WTC11 (cell line): Measurements from ENCODE around the gene LYVE1. TPM values are rescaled to one million over a fixed set of nuclear protein-coding genes. Genes with fewer than 3 reads are reported as not detected.

Experiments used
- ATAC-seq: fragments of 200-7000 bp; cut with Tn5 transposase; 2 replicates; pipeline ENCODE4 v1.10.0; 2021; ENCODE audit warnings: mild to moderate bottlenecking, moderate library complexity
- CTCF ChIA-PET: fragments of 300-600 bp; sonication (Branson Sonifier 250); formaldehyde crosslinking; loops from one replicate; lab custom pipeline; 2021; ENCODE audit warnings: antibody characterized with exemption; lab: Charles Lee
- POLR2A ChIA-PET: fragments of 350-600 bp; sonication (Branson Sonifier 250); formaldehyde crosslinking; loops from one replicate; lab custom pipeline; 2021; ENCODE audit warnings: antibody characterized with exemption; lab: Charles Lee
- DNase-seq: peaks from one replicate; pipeline ENCODE4 v3.0.0; 2021; ENCODE audit warnings: low spot score
- H3K27ac Mint-ChIP-seq: 2 replicates; pipeline ENCODE4 v1.8.0; 2021; ENCODE audit warnings: mixed read lengths
- H3K27me3 Mint-ChIP-seq: 2 replicates; pipeline ENCODE4 v1.8.0; 2021; ENCODE audit warnings: low read depth, mild to moderate bottlenecking, moderate library complexity, mixed read lengths
- H3K36me3 Mint-ChIP-seq: 2 replicates; pipeline ENCODE4 v1.8.0; 2021; ENCODE audit warnings: mixed read lengths
- H3K4me1 Mint-ChIP-seq: 2 replicates; pipeline ENCODE4 v1.8.0; 2022; ENCODE audit warnings: mixed read lengths
- H3K4me3 Mint-ChIP-seq: 2 replicates; pipeline ENCODE4 v1.8.0; 2021; ENCODE audit warnings: mild to moderate bottlenecking, moderate library complexity, mixed read lengths
- H3K9me3 Mint-ChIP-seq: 2 replicates; pipeline ENCODE4 v1.8.0; 2021; ENCODE audit warnings: mixed read lengths
- CREM ChIP-seq: sonication (generic); formaldehyde crosslinking; IDR thresholded peaks from 2 replicates; pipeline ENCODE4 v1.8.1; 2022; ENCODE audit warnings: mild to moderate bottlenecking, missing genetic modification reagents, moderate library complexity
- GRHL2 ChIP-seq: fragments of 250-450 bp; sonication (Bioruptor Pico); IDR thresholded peaks from 2 replicates; pipeline ENCODE4 v1.8.0; 2022; ENCODE audit warnings: mild to moderate bottlenecking, moderate library complexity; ENCODE audit not compliant: insufficient replicate concordance, severe bottlenecking
- NFYB ChIP-seq: sonication (generic); formaldehyde crosslinking; conservative IDR thresholded peaks from 2 replicates; pipeline ENCODE4 v1.8.0; 2022; ENCODE audit warnings: low read depth, missing genetic modification reagents
- RORB ChIP-seq: fragments of 250-450 bp; sonication (Bioruptor Pico); IDR thresholded peaks from 2 replicates; pipeline ENCODE4 v1.9.0; 2021; ENCODE audit warnings: mild to moderate bottlenecking
- TCF7 ChIP-seq: sonication (generic); formaldehyde crosslinking; IDR thresholded peaks from 2 replicates; pipeline ENCODE4 v1.8.0; 2022; ENCODE audit warnings: mild to moderate bottlenecking, low read depth, missing genetic modification reagents, moderate library complexity
- ZNF317 ChIP-seq: sonication (generic); formaldehyde crosslinking; IDR thresholded peaks from 2 replicates; pipeline ENCODE4 v1.8.1; 2023; ENCODE audit warnings: low read depth, mild to moderate bottlenecking, moderate library complexity, missing genetic modification reagents, borderline replicate concordance
- total RNA-seq: library from RNA; stranded (reverse); gene quantifications from 3 replicates; pipeline ENCODE4 v1.2.3, GENCODE V29; 2021
- TF ChIP-seq, protein P1 (sequence below): sonication (generic); formaldehyde crosslinking; IDR thresholded peaks from 2 replicates; pipeline ENCODE4 v1.8.0; 2022; ENCODE audit warnings: mild to moderate bottlenecking, missing genetic modification reagents
- TF ChIP-seq, protein P2 (sequence below): sonication (generic); formaldehyde crosslinking; IDR thresholded peaks from 2 replicates; pipeline ENCODE4 v1.8.0; 2022; ENCODE audit warnings: mild to moderate bottlenecking, missing genetic modification reagents
- TF ChIP-seq, protein P3 (sequence below): sonication (generic); formaldehyde crosslinking; IDR thresholded peaks from 2 replicates; pipeline ENCODE4 v1.8.1; 2023; ENCODE audit warnings: mild to moderate bottlenecking, moderate library complexity, missing genetic modification reagents
- TF ChIP-seq, protein P4 (sequence below): fragments of 250-450 bp; sonication (Bioruptor Pico); IDR thresholded peaks from 2 replicates; pipeline ENCODE4 v1.9.0; 2021; ENCODE audit warnings: mild to moderate bottlenecking
- TF ChIP-seq, protein P5 (sequence below): sonication (generic); formaldehyde crosslinking; IDR thresholded peaks from 2 replicates; pipeline ENCODE4 v1.8.1; 2022; ENCODE audit warnings: mild to moderate bottlenecking, missing genetic modification reagents, moderate library complexity, borderline replicate concordance
- TF ChIP-seq, protein P6 (sequence below): sonication (generic); formaldehyde crosslinking; IDR thresholded peaks from 2 replicates; pipeline ENCODE4 v1.8.1; 2022; ENCODE audit warnings: low read depth, mild to moderate bottlenecking, moderate library complexity, missing genetic modification reagents, borderline replicate concordance

Gene LYVE1
- total RNA-seq, 1 experiment from 2014 or later = 0.24 TPM

DNA sequence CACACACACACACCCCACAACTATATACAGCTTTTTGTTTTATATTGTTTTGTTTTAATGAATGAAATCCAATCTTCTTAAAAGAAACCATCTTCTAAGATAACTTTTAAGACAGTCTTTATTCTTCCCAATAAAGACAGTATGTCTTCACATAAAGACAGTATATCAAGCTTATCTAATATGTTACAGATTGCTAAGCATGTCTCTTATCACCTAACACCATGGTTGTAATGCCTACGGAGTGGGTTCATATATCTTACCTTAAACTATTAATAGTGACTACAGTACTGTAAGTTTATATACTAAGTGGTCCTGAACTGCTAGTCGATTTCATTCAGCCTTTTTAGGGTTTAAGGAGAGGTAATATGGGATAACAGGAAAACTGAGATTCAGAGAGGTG is 35.9 kb downstream of the LYVE1 start:
- no peaks in the 10 kb centered on the region for H3K4me1 Mint-ChIP-seq
- TF ChIP-seq GRHL2 (CRISPR knock-in tag) (no peak), NFYB (CRISPR knock-in tag) (no peak)
- TF ChIP-seq, protein P1, sequence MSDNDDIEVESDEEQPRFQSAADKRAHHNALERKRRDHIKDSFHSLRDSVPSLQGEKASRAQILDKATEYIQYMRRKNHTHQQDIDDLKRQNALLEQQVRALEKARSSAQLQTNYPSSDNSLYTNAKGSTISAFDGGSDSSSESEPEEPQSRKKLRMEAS (CRISPR knock-in tag) = no peak
- no peaks in the 10 kb centered on the region for H3K27me3 Mint-ChIP-seq
- H3K27ac Mint-ChIP-seq = no peak overlapping the region
- H3K4me3 Mint-ChIP-seq = no peak overlapping the region
- POLR2A ChIA-PET = interaction anchor here (0.7 kb wide), 1 partner anchor 58 kb away, joined by 4 read pairs; no protein-coding TSS in a partner anchor
- ATAC-seq (no peak), DNase-seq (no peak)
- peaks cover 7% of the 10 kb centered on the region; the same call in 1 of the 2 replicates for H3K36me3 Mint-ChIP-seq
- H3K9me3 Mint-ChIP-seq = no peaks in the 10 kb centered on the region
- CTCF ChIA-PET = interaction anchor here (1.7 kb wide), 1 partner anchor 8 kb away, joined by 4 read pairs; the partner anchor contains the start of gene RNF141

DNA sequence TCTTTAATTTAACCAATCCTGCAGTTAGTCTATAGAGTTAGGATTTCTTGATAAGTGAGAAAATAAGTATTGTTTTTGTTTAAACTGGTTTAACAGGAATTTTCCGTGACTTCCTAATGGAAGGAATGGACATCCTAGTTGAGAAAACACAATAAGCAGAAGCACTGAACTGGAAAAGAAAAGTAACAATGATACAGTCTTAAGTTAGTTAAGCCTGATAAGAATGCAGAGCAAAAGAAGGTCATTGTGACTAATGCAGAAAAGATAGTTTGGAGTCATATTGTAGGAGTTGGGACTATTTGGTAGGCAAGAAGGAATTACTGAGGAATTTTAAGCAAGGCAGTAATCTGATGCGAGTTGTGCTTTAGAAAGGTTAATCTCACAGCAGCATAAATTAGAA is 39.2 kb downstream of the LYVE1 start:
- H3K9me3 Mint-ChIP-seq = no peaks in the 10 kb centered on the region
- ChIA-PET POLR2A (no interaction called here), CTCF (no interaction called here)
- H3K36me3 Mint-ChIP-seq = peaks cover 9% of the 10 kb centered on the region
- TF ChIP-seq, protein P2, sequence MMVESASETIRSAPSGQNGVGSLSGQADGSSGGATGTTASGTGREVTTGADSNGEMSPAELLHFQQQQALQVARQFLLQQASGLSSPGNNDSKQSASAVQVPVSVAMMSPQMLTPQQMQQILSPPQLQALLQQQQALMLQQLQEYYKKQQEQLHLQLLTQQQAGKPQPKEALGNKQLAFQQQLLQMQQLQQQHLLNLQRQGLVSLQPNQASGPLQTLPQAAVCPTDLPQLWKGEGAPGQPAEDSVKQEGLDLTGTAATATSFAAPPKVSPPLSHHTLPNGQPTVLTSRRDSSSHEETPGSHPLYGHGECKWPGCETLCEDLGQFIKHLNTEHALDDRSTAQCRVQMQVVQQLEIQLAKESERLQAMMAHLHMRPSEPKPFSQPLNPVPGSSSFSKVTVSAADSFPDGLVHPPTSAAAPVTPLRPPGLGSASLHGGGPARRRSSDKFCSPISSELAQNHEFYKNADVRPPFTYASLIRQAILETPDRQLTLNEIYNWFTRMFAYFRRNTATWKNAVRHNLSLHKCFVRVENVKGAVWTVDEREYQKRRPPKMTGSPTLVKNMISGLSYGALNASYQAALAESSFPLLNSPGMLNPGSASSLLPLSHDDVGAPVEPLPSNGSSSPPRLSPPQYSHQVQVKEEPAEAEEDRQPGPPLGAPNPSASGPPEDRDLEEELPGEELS (CRISPR knock-in tag) = no peak
- TF ChIP-seq, protein P3, sequence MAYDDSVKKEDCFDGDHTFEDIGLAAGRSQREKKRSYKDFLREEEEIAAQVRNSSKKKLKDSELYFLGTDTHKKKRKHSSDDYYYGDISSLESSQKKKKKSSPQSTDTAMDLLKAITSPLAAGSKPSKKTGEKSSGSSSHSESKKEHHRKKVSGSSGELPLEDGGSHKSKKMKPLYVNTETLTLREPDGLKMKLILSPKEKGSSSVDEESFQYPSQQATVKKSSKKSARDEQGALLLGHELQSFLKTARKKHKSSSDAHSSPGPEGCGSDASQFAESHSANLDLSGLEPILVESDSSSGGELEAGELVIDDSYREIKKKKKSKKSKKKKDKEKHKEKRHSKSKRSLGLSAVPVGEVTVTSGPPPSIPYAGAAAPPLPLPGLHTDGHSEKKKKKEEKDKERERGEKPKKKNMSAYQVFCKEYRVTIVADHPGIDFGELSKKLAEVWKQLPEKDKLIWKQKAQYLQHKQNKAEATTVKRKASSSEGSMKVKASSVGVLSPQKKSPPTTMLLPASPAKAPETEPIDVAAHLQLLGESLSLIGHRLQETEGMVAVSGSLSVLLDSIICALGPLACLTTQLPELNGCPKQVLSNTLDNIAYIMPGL (CRISPR knock-in tag) = no peak
- TF ChIP-seq TCF7 = no peak
- TF ChIP-seq NFYB (CRISPR knock-in tag) = no peak
- no peak for TF ChIP-seq RORB
- TF ChIP-seq CREM (CRISPR knock-in tag) = no peak
- TF ChIP-seq ZNF317 (CRISPR knock-in tag) = no peak
- TF ChIP-seq, protein P4, sequence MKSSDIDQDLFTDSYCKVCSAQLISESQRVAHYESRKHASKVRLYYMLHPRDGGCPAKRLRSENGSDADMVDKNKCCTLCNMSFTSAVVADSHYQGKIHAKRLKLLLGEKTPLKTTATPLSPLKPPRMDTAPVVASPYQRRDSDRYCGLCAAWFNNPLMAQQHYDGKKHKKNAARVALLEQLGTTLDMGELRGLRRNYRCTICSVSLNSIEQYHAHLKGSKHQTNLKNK (CRISPR knock-in tag) = no peak
- H3K27me3 Mint-ChIP-seq = no peaks in the 10 kb centered on the region
- H3K4me3 Mint-ChIP-seq = no peak overlapping the region
- peak overlapping the region; percentile 34; the same call in 1 of the 2 replicates for H3K27ac Mint-ChIP-seq
- ATAC-seq (no peak), DNase-seq (no peak)
- H3K4me1 Mint-ChIP-seq = no peaks in the 10 kb centered on the region

DNA sequence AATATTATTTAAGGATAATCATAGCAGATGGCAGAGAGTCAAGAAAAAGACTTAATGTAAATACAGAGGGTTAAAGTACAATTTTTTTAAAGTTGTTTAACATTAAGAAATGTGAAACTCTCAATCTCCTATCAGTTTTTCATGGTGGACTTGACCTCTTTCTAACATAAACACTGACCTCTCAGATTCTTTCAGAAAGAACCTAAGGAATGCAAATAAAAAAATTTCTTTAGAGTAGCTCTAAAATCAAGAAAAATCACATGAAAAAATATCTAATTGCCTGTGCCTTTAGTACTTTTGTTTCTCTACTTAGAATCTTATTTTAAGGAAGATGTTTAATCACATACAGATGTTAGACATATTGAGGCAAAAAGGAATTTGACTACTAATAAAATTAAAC is 40.3 kb downstream of the LYVE1 start:
- TF ChIP-seq, protein P5, sequence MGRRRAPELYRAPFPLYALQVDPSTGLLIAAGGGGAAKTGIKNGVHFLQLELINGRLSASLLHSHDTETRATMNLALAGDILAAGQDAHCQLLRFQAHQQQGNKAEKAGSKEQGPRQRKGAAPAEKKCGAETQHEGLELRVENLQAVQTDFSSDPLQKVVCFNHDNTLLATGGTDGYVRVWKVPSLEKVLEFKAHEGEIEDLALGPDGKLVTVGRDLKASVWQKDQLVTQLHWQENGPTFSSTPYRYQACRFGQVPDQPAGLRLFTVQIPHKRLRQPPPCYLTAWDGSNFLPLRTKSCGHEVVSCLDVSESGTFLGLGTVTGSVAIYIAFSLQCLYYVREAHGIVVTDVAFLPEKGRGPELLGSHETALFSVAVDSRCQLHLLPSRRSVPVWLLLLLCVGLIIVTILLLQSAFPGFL = no peak
- TF ChIP-seq, protein P6, sequence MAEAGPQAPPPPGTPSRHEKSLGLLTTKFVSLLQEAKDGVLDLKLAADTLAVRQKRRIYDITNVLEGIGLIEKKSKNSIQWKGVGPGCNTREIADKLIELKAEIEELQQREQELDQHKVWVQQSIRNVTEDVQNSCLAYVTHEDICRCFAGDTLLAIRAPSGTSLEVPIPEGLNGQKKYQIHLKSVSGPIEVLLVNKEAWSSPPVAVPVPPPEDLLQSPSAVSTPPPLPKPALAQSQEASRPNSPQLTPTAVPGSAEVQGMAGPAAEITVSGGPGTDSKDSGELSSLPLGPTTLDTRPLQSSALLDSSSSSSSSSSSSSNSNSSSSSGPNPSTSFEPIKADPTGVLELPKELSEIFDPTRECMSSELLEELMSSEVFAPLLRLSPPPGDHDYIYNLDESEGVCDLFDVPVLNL (CRISPR knock-in tag) = no peak
- DNase-seq (no peak), ATAC-seq (no peak)
- Mint-ChIP-seq H3K4me3 (no peak overlapping the region), H3K27ac (no peak overlapping the region), H3K36me3 (peaks cover 12% of the 10 kb centered on the region), H3K9me3 (no peaks in the 10 kb centered on the region), H3K4me1 (no peaks in the 10 kb centered on the region), H3K27me3 (no peaks in the 10 kb centered on the region)
- POLR2A ChIA-PET = no interaction called here
- CTCF ChIA-PET = interaction anchor here (0.9 kb wide), 1 partner anchor 13 kb away, joined by 3 read pairs; the partner anchor contains the start of gene RNF141
